Measurements from ENCODE around the gene SLC9A7. TPM values are rescaled to one million over a fixed set of nuclear protein-coding genes. Genes with fewer than 3 reads are reported as not detected.
A peak's percentile ranks its signal among the peaks of the same experiment; 100 is the strongest.

Gene SLC9A7
- total RNA-seq, 2 donors from 2014 or later, result 1.4 to 2.2 TPM

GRCh38 chrX:46777971-46778810 is 19.3 kb upstream of the SLC9A7 start:
- Histone ChIP-seq H3K9ac (ENCODE audit: low read depth in 2 of 2, low read length in 2 of 2) (no peak overlapping the region), H3K27me3 (no peaks in the 10 kb centered on the region), H3K9me3 (no peaks in the 10 kb centered on the region), H3K27ac (no peak overlapping the region), H3K4me1 (no peaks in the 10 kb centered on the region), H3K36me3 (no peaks in the 10 kb centered on the region), H3K4me3 (no peak overlapping the region)
- intact Hi-C loops (cut with DNase I), result no loop called here
- no peak for DNase-seq
- TF ChIP-seq CTCF (IDR thresholded peaks at IDR 0.05), result no peak

GRCh38 chrX:46770817-46771163 is 11.9 kb upstream of the SLC9A7 start:
- no peak overlapping the region for H3K9ac ChIP-seq (ENCODE audit: low read depth in 2 of 2, low read length in 2 of 2)
- no peaks in the 10 kb centered on the region for H3K4me1 ChIP-seq
- no peak overlapping the region for H3K27ac ChIP-seq
- H3K4me3 ChIP-seq, result no peak overlapping the region
- TF ChIP-seq CTCF (IDR thresholded peaks at IDR 0.05), result no peak
- no peaks in the 10 kb centered on the region for H3K36me3 ChIP-seq
- no peak for DNase-seq
- intact Hi-C loops (cut with DNase I), result no loop called here
- no peaks in the 10 kb centered on the region for H3K27me3 ChIP-seq
- no peaks in the 10 kb centered on the region for H3K9me3 ChIP-seq

- H3K9me3 ChIP-seq, result no peaks in the 10 kb centered on the region
- intact Hi-C loops (cut with DNase I), result no loop called here
- no peak overlapping the region for H3K9ac ChIP-seq (ENCODE audit: low read depth in 2 of 2, low read length in 2 of 2)
- no peak overlapping the region for H3K27ac ChIP-seq
- H3K27me3 ChIP-seq, result no peaks in the 10 kb centered on the region
- H3K36me3 ChIP-seq, result no peaks in the 10 kb centered on the region
- TF ChIP-seq CTCF (IDR thresholded peaks at IDR 0.05), result no peak
- H3K4me1 ChIP-seq, result no peaks in the 10 kb centered on the region
- DNase-seq, result no peak
- no peak overlapping the region for H3K4me3 ChIP-seq
These were observed 11.3 kb upstream of the SLC9A7 start for GRCh38 chrX:46770000-46770816.

- no peak for TF ChIP-seq CTCF (IDR thresholded peaks at IDR 0.05)
- Histone ChIP-seq H3K4me3 (no peak overlapping the region), H3K9ac (ENCODE audit: low read depth in 2 of 2, low read length in 2 of 2) (no peak overlapping the region), H3K27ac (no peak overlapping the region), H3K27me3 (no peaks in the 10 kb centered on the region), H3K4me1 (no peaks in the 10 kb centered on the region), H3K9me3 (no peaks in the 10 kb centered on the region), H3K36me3 (no peaks in the 10 kb centered on the region)
- DNase-seq, result no peak
- intact Hi-C loops (cut with DNase I), result no loop called here
These were observed 4.0 kb upstream of the SLC9A7 start for GRCh38 chrX:46762963-46763362.

- H3K27me3 ChIP-seq, result no peaks in the 10 kb centered on the region
- intact Hi-C loops (cut with DNase I), result loop anchor here (5.0 kb wide), 1 partner anchor 333 kb away; no protein-coding TSS in a partner anchor
- H3K4me3 ChIP-seq, result peak overlapping the region; percentile 36
- H3K9me3 ChIP-seq, result no peaks in the 10 kb centered on the region
- no peak overlapping the region for H3K9ac ChIP-seq (ENCODE audit: low read depth in 2 of 2, low read length in 2 of 2)
- TF ChIP-seq CTCF (IDR thresholded peaks at IDR 0.05), result no peak
- no peaks in the 10 kb centered on the region for H3K36me3 ChIP-seq
- DNase-seq, result no peak
- H3K4me1 ChIP-seq, result no peaks in the 10 kb centered on the region
- H3K27ac ChIP-seq, result no peak overlapping the region
These were observed 692 bp upstream of the SLC9A7 start for GRCh38 chrX:46759645-46759974.
